Measurements from ENCODE around the gene RAB6B. TPM values are rescaled to one million over a fixed set of nuclear protein-coding genes. Genes with fewer than 3 reads are reported as not detected.

Gene RAB6B
- total RNA-seq, 1 donor from 2014 or later = 11.3 TPM

GRCh38 chr3:133868186-133868585, 27.5 kb downstream of the RAB6B start:
- Mint-ChIP-seq H3K36me3 (ENCODE audit: unreplicated experiment) (no peaks in the 10 kb centered on the region), H3K4me3 (ENCODE audit: unreplicated experiment) (no peak overlapping the region), H3K9me3 (ENCODE audit: unreplicated experiment) (no peaks in the 10 kb centered on the region), H3K4me1 (ENCODE audit: unreplicated experiment) (no peaks in the 10 kb centered on the region), H3K27ac (ENCODE audit: unreplicated experiment) (no peak overlapping the region), H3K27me3 (ENCODE audit: unreplicated experiment) (no peaks in the 10 kb centered on the region)
- no peak for TF ChIP-seq CTCF (IDR thresholded peaks at IDR 0.05)
- DNase-seq (ENCODE audit: extremely low spot score, unreplicated experiment) = no peak

- no peaks in the 10 kb centered on the region for H3K4me1 Mint-ChIP-seq (ENCODE audit: unreplicated experiment)
- H3K27ac Mint-ChIP-seq (ENCODE audit: unreplicated experiment) = no peak overlapping the region
- no peak overlapping the region for H3K4me3 Mint-ChIP-seq (ENCODE audit: unreplicated experiment)
- H3K9me3 Mint-ChIP-seq (ENCODE audit: unreplicated experiment) = no peaks in the 10 kb centered on the region
- DNase-seq (ENCODE audit: extremely low spot score, unreplicated experiment) = no peak
- no peaks in the 10 kb centered on the region for H3K36me3 Mint-ChIP-seq (ENCODE audit: unreplicated experiment)
- no peaks in the 10 kb centered on the region for H3K27me3 Mint-ChIP-seq (ENCODE audit: unreplicated experiment)
- no peak for TF ChIP-seq CTCF (IDR thresholded peaks at IDR 0.05)
Measured at GRCh38 chr3:133866141-133866540, 29.5 kb downstream of the RAB6B start.

- no peak overlapping the region for H3K27ac Mint-ChIP-seq (ENCODE audit: unreplicated experiment)
- H3K36me3 Mint-ChIP-seq (ENCODE audit: unreplicated experiment) = no peaks in the 10 kb centered on the region
- no peaks in the 10 kb centered on the region for H3K9me3 Mint-ChIP-seq (ENCODE audit: unreplicated experiment)
- no peak for TF ChIP-seq CTCF (IDR thresholded peaks at IDR 0.05)
- no peak for DNase-seq (ENCODE audit: extremely low spot score, unreplicated experiment)
- no peaks in the 10 kb centered on the region for H3K4me1 Mint-ChIP-seq (ENCODE audit: unreplicated experiment)
- H3K27me3 Mint-ChIP-seq (ENCODE audit: unreplicated experiment) = no peaks in the 10 kb centered on the region
- no peak overlapping the region for H3K4me3 Mint-ChIP-seq (ENCODE audit: unreplicated experiment)
Measured at GRCh38 chr3:133865136-133865855, 30.4 kb downstream of the RAB6B start.

- TF ChIP-seq CTCF (IDR thresholded peaks at IDR 0.05) = no peak
- H3K27ac Mint-ChIP-seq (ENCODE audit: unreplicated experiment) = no peak overlapping the region
- no peaks in the 10 kb centered on the region for H3K27me3 Mint-ChIP-seq (ENCODE audit: unreplicated experiment)
- no peak overlapping the region for H3K4me3 Mint-ChIP-seq (ENCODE audit: unreplicated experiment)
- H3K9me3 Mint-ChIP-seq (ENCODE audit: unreplicated experiment) = no peaks in the 10 kb centered on the region
- no peaks in the 10 kb centered on the region for H3K36me3 Mint-ChIP-seq (ENCODE audit: unreplicated experiment)
- DNase-seq (ENCODE audit: extremely low spot score, unreplicated experiment) = no peak
- H3K4me1 Mint-ChIP-seq (ENCODE audit: unreplicated experiment) = no peaks in the 10 kb centered on the region
Measured at GRCh38 chr3:133864616-133865015, 31.1 kb downstream of the RAB6B start.

GRCh38 chr3:133863911-133864310, 31.8 kb downstream of the RAB6B start:
- Mint-ChIP-seq H3K27me3 (ENCODE audit: unreplicated experiment) (no peaks in the 10 kb centered on the region), H3K9me3 (ENCODE audit: unreplicated experiment) (no peaks in the 10 kb centered on the region), H3K36me3 (ENCODE audit: unreplicated experiment) (no peaks in the 10 kb centered on the region), H3K4me1 (ENCODE audit: unreplicated experiment) (no peaks in the 10 kb centered on the region), H3K4me3 (ENCODE audit: unreplicated experiment) (no peak overlapping the region), H3K27ac (ENCODE audit: unreplicated experiment) (no peak overlapping the region)
- no peak for DNase-seq (ENCODE audit: extremely low spot score, unreplicated experiment)
- no peak for TF ChIP-seq CTCF (IDR thresholded peaks at IDR 0.05)

Data from osteocyte (in vitro differentiated cells).